ENCODE data around the gene EXD2.

EXD2 gene

DNA sequence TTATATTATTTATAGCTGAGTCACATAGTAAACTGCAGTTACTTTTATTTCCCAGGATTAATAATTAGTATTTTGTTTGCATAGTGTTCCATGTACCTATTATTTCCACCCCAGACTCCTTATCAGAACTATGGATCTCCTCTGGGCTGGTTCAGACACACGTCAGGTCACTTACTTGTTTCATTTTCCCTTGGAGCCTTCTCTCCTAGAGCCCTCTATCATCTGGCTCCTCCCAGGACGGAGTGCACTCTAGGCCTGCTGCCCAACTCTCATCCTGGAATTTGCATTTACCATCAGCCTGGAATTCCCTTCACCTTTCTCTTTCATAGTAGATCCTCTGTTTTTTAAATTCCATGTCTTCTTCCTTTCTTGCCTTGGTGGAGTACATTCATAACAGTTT, 40.2 kb downstream of the EXD2 start:
- no peak for DNase-seq
- H3K27ac ChIP-seq (ENCODE audit: insufficient read depth, low read length, poor library complexity, severe bottlenecking), result no peak overlapping the region
- no peaks in the 10 kb centered on the region for H3K27me3 ChIP-seq (replicated peaks; ENCODE audit: control insufficient read depth, insufficient read depth, low read length, poor library complexity, severe bottlenecking)
- H3K9me3 ChIP-seq (ENCODE audit: control insufficient read depth, low read length), result no peaks in the 10 kb centered on the region
- H3K36me3 ChIP-seq (ENCODE audit: control insufficient read depth, insufficient read depth, low read length), result peaks cover 28% of the 10 kb centered on the region
- H3K4me1 ChIP-seq (ENCODE audit: control insufficient read depth, insufficient read depth, low read length, poor library complexity, severe bottlenecking), result no peaks in the 10 kb centered on the region
- no peak overlapping the region for H3K4me3 ChIP-seq (ENCODE audit: insufficient read depth, low read depth, low read length, poor library complexity, severe bottlenecking)

DNA sequence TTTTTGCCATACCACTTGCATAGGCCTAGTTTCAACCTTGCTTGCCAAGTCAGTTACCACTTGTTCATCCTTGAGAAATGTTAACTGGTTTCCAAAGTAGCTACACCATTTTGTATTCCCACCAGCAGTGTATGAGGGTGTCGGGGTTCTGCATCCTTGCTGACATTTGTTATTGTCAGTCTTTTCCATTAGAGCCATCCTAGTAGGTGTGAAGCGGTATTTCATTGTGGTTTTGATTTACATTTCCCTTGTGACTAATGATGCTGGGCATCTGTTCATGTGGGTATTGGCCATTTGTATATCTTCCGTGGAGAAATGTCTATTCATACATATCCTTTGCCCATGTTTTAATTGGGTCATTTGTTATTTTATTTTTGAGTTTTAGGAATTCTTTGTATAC, 41.1 kb downstream of the EXD2 start:
- Histone ChIP-seq H3K36me3 (ENCODE audit: control insufficient read depth, insufficient read depth, low read length) (peaks cover 36% of the 10 kb centered on the region), H3K27ac (ENCODE audit: insufficient read depth, low read length, poor library complexity, severe bottlenecking) (no peak overlapping the region), H3K4me1 (ENCODE audit: control insufficient read depth, insufficient read depth, low read length, poor library complexity, severe bottlenecking) (no peaks in the 10 kb centered on the region), H3K27me3 (replicated peaks; ENCODE audit: control insufficient read depth, insufficient read depth, low read length, poor library complexity, severe bottlenecking) (no peaks in the 10 kb centered on the region), H3K4me3 (ENCODE audit: insufficient read depth, low read depth, low read length, poor library complexity, severe bottlenecking) (no peak overlapping the region), H3K9me3 (ENCODE audit: control insufficient read depth, low read length) (no peaks in the 10 kb centered on the region)
- no peak for DNase-seq

DNA sequence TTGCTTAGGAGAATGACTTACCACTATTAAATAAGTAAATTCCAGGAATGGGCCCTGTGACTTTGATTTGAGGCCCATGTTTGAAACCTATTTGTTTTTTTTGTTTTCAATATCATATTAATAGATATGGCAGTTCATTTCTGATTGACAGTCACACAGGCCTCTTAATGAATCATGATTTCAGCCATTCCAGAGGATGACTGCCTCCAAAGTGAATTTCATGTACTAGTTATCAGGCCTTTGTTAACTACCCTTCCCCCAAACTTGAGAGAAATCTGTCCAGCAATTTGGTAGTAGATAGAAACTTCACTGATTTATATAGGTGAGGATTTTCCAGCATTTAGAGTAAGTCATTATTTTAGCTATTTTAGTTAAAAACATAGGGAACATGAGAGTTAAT, 42.8 kb downstream of the EXD2 start:
- Histone ChIP-seq H3K4me1 (ENCODE audit: control insufficient read depth, insufficient read depth, low read length, poor library complexity, severe bottlenecking) (no peaks in the 10 kb centered on the region), H3K36me3 (ENCODE audit: control insufficient read depth, insufficient read depth, low read length) (peaks cover 43% of the 10 kb centered on the region), H3K9me3 (ENCODE audit: control insufficient read depth, low read length) (no peaks in the 10 kb centered on the region), H3K27ac (ENCODE audit: insufficient read depth, low read length, poor library complexity, severe bottlenecking) (no peak overlapping the region), H3K4me3 (ENCODE audit: insufficient read depth, low read depth, low read length, poor library complexity, severe bottlenecking) (no peak overlapping the region), H3K27me3 (replicated peaks; ENCODE audit: control insufficient read depth, insufficient read depth, low read length, poor library complexity, severe bottlenecking) (no peaks in the 10 kb centered on the region)
- DNase-seq, result no peak

DNA sequence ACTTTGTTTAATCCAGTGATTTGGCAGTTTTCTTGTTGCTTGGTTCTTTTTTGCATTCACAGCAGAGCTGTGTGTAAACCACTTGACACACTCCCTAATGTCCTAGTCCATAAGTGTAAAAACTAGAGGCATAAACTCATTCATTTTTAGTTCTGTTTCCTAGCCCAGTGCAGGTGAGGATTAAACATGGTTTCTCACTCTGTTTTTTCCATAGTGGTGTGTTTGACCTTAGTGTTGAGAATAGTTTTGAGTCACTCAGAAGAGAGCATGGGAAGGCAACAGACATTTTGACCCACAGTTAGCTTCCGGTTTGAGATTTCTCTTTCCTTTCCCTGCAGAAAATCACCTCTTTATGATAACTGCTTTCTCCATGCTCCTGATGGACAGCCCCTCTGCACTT, 44.4 kb downstream of the EXD2 start:
- Histone ChIP-seq H3K4me1 (ENCODE audit: control insufficient read depth, insufficient read depth, low read length, poor library complexity, severe bottlenecking) (no peaks in the 10 kb centered on the region), H3K27me3 (replicated peaks; ENCODE audit: control insufficient read depth, insufficient read depth, low read length, poor library complexity, severe bottlenecking) (no peaks in the 10 kb centered on the region), H3K4me3 (ENCODE audit: insufficient read depth, low read depth, low read length, poor library complexity, severe bottlenecking) (no peak overlapping the region), H3K36me3 (ENCODE audit: control insufficient read depth, insufficient read depth, low read length) (peaks cover 48% of the 10 kb centered on the region), H3K27ac (ENCODE audit: insufficient read depth, low read length, poor library complexity, severe bottlenecking) (no peak overlapping the region), H3K9me3 (ENCODE audit: control insufficient read depth, low read length) (no peaks in the 10 kb centered on the region)
- DNase-seq, result no peak

DNA sequence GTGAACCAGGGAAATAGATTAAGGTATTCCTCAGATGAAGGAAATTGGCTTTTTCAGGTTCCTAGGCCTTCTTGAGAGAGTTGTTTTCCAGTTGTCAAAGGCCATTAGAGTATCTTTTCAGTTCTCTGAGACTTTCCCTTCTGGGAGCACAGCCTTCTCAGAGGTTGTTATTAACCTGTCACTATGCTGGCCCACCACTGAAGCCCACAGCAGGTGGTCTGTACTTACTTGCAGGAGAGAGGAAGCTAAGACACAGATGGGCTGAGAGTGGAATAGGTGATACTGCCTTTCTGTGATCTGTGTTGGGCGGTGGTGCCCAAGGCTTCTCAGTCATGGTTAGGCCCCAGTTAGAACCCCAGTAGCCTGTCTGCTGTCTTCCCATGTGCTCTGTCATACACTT, 45.8 kb downstream of the EXD2 start:
- DNase-seq, result no peak
- H3K9me3 ChIP-seq (ENCODE audit: control insufficient read depth, low read length), result no peaks in the 10 kb centered on the region
- peaks cover 48% of the 10 kb centered on the region for H3K36me3 ChIP-seq (ENCODE audit: control insufficient read depth, insufficient read depth, low read length)

DNA sequence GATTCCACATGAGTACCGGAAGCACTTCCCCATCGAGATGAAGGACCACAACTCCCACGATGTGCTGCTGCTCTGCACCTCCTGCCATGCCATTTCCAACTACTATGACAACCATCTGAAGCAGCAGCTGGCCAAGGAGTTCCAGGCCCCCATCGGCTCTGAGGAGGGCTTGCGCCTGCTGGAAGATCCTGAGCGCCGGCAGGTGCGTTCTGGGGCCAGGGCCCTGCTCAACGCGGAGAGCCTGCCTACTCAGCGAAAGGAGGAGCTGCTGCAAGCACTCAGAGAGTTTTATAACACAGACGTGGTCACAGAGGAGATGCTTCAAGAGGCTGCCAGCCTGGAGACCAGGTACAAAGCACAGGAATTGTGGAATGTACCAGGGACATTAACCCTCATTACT, 46.3 kb downstream of the EXD2 start:
- Histone ChIP-seq H3K4me1 (ENCODE audit: control insufficient read depth, insufficient read depth, low read length, poor library complexity, severe bottlenecking) (no peaks in the 10 kb centered on the region), H3K4me3 (ENCODE audit: insufficient read depth, low read depth, low read length, poor library complexity, severe bottlenecking) (no peak overlapping the region), H3K9me3 (ENCODE audit: control insufficient read depth, low read length) (no peaks in the 10 kb centered on the region), H3K27ac (ENCODE audit: insufficient read depth, low read length, poor library complexity, severe bottlenecking) (no peak overlapping the region), H3K27me3 (replicated peaks; ENCODE audit: control insufficient read depth, insufficient read depth, low read length, poor library complexity, severe bottlenecking) (no peaks in the 10 kb centered on the region), H3K36me3 (ENCODE audit: control insufficient read depth, insufficient read depth, low read length) (peaks cover 48% of the 10 kb centered on the region)
- DNase-seq, result no peak

More for the DNA sequence above, 45.8 kb downstream of the EXD2 start:
- Histone ChIP-seq H3K4me3 (ENCODE audit: insufficient read depth, low read depth, low read length, poor library complexity, severe bottlenecking) (no peak overlapping the region), H3K4me1 (ENCODE audit: control insufficient read depth, insufficient read depth, low read length, poor library complexity, severe bottlenecking) (no peaks in the 10 kb centered on the region), H3K27ac (ENCODE audit: insufficient read depth, low read length, poor library complexity, severe bottlenecking) (no peak overlapping the region), H3K27me3 (replicated peaks; ENCODE audit: control insufficient read depth, insufficient read depth, low read length, poor library complexity, severe bottlenecking) (no peaks in the 10 kb centered on the region)

DNA sequence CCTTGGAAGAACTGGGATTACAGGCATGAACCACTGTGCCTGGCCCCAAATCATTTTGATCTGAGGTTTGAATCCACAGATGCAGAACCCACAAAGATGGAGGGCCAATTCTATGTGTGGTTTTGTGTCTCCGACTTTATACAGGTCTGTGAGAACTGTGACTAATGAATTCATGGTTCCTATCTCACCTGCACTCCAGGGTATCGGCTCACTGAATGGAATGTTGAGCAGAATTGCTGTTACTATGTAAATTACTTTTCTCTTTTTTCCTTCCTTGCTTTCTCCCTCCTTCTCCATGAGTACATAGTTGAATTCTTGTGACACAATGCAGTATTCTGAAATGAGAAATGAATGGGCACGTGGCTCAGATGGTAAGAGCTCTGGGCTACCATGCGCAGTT, 47.6 kb downstream of the EXD2 start:
- H3K9me3 ChIP-seq (ENCODE audit: control insufficient read depth, low read length), result no peaks in the 10 kb centered on the region
- DNase-seq, result no peak
- H3K27me3 ChIP-seq (replicated peaks; ENCODE audit: control insufficient read depth, insufficient read depth, low read length, poor library complexity, severe bottlenecking), result no peaks in the 10 kb centered on the region
- peaks cover 48% of the 10 kb centered on the region for H3K36me3 ChIP-seq (ENCODE audit: control insufficient read depth, insufficient read depth, low read length)
- no peak overlapping the region for H3K27ac ChIP-seq (ENCODE audit: insufficient read depth, low read length, poor library complexity, severe bottlenecking)
- no peak overlapping the region for H3K4me3 ChIP-seq (ENCODE audit: insufficient read depth, low read depth, low read length, poor library complexity, severe bottlenecking)
- no peaks in the 10 kb centered on the region for H3K4me1 ChIP-seq (ENCODE audit: control insufficient read depth, insufficient read depth, low read length, poor library complexity, severe bottlenecking)

DNA sequence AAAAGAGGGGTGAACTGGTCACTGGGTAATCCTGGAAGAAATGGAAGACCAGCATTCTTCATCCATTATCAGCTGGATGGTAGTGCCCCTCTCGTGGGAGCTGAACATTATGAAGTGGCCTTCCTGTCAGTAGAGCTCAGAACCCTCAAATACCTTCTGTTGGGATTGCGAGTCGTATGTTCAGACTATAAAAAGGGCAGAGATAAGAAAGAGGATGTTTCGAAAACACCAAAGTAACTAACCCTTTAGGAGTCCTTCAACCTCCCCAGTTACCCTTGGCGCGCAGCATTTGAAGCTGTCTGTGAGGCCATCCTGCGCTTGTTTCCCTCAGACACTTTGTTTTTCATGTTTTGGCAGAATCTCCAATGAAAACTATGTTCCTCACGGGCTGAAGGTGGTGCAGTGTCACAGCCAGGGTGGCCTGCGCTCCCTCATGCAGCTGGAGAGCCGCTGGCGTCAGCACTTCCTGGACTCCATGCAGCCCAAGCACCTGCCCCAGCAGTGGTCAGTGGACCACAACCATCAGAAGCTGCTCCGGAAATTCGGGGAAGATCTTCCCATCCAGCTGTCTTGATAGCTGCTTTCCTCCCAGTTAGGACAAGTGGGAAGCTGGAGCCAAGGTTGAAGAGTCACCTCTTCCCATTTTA, 49.4 kb downstream of the EXD2 start:
- H3K4me3 ChIP-seq (ENCODE audit: insufficient read depth, low read depth, low read length, poor library complexity, severe bottlenecking), result no peak overlapping the region
- DNase-seq, result no peak
- H3K36me3 ChIP-seq (ENCODE audit: control insufficient read depth, insufficient read depth, low read length), result peaks cover 37% of the 10 kb centered on the region
- H3K4me1 ChIP-seq (ENCODE audit: control insufficient read depth, insufficient read depth, low read length, poor library complexity, severe bottlenecking), result no peaks in the 10 kb centered on the region
- no peaks in the 10 kb centered on the region for H3K9me3 ChIP-seq (ENCODE audit: control insufficient read depth, low read length)
- H3K27ac ChIP-seq (ENCODE audit: insufficient read depth, low read length, poor library complexity, severe bottlenecking), result no peak overlapping the region
- no peaks in the 10 kb centered on the region for H3K27me3 ChIP-seq (replicated peaks; ENCODE audit: control insufficient read depth, insufficient read depth, low read length, poor library complexity, severe bottlenecking)

DNA sequence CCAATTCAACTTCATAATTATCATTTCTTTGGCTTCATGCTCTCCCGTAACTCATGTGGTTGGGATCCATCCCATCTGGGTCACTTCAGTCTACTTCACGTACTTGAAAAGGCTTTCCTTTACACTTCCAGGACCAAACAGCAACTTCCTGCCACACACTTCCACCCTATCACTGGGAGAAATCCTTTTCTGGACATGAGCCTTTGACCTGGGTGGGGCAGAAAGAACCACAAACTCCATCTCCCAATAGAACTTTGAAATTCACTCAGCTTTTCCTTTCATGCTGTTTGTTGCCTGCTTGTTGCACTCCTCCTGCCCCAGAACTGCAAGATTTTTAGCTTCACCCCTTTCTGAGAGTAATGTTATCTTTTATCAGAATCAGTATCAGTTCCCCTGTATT, 50.3 kb downstream of the EXD2 start:
- H3K36me3 ChIP-seq (ENCODE audit: control insufficient read depth, insufficient read depth, low read length), result peaks cover 28% of the 10 kb centered on the region
- H3K4me1 ChIP-seq (ENCODE audit: control insufficient read depth, insufficient read depth, low read length, poor library complexity, severe bottlenecking), result no peaks in the 10 kb centered on the region
- no peak overlapping the region for H3K27ac ChIP-seq (ENCODE audit: insufficient read depth, low read length, poor library complexity, severe bottlenecking)
- no peaks in the 10 kb centered on the region for H3K27me3 ChIP-seq (replicated peaks; ENCODE audit: control insufficient read depth, insufficient read depth, low read length, poor library complexity, severe bottlenecking)
- no peak for DNase-seq
- no peaks in the 10 kb centered on the region for H3K9me3 ChIP-seq (ENCODE audit: control insufficient read depth, low read length)
- no peak overlapping the region for H3K4me3 ChIP-seq (ENCODE audit: insufficient read depth, low read depth, low read length, poor library complexity, severe bottlenecking)

DNA sequence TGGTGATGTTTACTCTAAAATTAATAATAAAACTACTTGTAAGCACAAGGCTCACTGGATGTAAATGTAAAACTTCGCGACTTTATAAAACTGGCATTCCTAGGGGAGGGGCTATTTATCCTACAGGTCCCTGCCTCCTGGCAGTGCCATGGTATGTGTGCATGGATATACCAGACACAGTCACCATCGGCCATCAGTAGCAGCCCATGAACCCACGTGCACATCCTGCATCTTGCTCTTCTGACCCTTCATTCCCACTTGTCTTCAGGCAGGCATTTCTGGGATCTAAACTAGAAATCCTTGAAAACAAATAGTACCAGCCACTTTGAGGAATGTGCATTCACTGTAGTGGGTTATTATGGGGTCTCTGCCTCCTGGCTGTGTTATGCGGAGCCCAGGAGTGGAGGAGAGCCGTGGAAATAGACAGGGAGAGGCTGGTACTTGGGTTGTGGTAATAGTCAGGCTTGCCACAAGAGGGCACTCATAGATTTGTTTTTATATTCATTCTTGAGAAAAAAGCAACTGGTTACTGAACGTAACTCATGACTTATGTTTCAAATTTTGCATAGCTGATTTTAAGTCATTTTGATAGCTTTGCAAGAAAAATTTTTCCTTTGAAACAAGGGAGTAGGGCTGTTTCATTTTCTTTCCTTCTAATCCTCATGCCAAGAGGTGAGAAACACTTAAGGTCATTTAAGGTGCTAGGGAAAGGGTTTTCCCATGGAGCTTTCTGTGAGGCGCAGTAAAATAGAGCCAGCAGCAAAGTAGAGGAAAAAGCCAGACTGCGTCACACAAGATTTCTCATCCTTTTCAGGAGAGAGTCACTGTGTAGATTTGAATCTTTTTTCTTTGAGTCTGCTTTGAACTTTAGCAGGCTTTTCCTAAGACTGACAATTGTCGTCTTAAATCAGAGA, 51.3 kb downstream of the EXD2 start:
- Histone ChIP-seq H3K4me1 (ENCODE audit: control insufficient read depth, insufficient read depth, low read length, poor library complexity, severe bottlenecking) (no peaks in the 10 kb centered on the region), H3K4me3 (ENCODE audit: insufficient read depth, low read depth, low read length, poor library complexity, severe bottlenecking) (no peak overlapping the region), H3K27me3 (replicated peaks; ENCODE audit: control insufficient read depth, insufficient read depth, low read length, poor library complexity, severe bottlenecking) (no peaks in the 10 kb centered on the region), H3K36me3 (ENCODE audit: control insufficient read depth, insufficient read depth, low read length) (peaks cover 19% of the 10 kb centered on the region), H3K9me3 (ENCODE audit: control insufficient read depth, low read length) (no peaks in the 10 kb centered on the region), H3K27ac (ENCODE audit: insufficient read depth, low read length, poor library complexity, severe bottlenecking) (no peak overlapping the region)
- peak in 1 of 3 donors; percentile 16 for DNase-seq
